ENCODE data around the gene AHCY. TPM values are rescaled to one million over a fixed set of nuclear protein-coding genes. Genes with fewer than 3 reads are reported as not detected.
"Not testable (repeated sequence)": the region's sequence is repeated elsewhere in the genome, so short reads cannot be mapped to it uniquely, and the experiment has no call there.

The AHCY gene
- total RNA-seq, 2 experiments from 2014 or later, result 160 to 163 TPM

DNA sequence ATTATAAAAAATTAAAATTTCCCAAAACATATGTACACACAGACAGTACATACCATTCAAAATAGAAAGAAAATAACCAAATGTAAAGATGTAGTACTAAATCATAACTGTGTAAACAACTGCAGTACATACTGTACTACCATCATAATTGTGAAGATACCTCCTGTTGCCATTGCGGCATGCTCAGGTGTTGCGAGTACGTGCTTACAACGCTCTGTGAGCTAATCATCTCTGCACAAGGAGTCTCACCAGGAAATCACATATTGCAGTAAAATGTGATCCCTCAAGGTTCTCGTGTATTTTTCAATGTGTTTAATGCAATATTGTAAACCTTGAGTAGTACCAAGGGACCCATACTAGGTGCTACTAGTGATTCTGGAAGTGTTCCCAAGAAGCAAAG is 39.0 kb downstream of the AHCY start:
- CTCF ChIA-PET, result no interaction called here
- intact Hi-C loops (cut with micrococcal nuclease), result no loop called here

DNA sequence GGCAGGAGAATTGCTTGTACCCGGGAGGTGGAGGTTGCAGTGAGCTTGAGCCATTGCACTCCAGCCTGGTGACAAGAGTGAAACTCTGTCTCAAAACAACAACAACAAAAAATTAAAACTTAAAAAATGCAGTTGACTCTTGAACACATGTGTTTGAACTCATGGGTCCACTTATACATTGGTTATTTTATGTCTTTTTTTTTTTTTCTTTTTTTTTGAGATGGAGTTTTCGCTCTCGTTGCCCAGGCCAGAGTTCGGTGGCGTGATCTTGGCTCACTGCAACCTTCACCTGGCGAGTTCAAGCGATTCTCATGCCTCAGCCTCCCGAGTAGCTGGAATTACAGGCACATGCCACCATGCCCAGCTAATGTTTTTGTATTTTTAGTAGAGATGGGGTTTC is 39.7 kb downstream of the AHCY start:
- DNase-seq; intact Hi-C loops (cut with micrococcal nuclease); H3K27ac Mint-ChIP-seq; H3K27me3 Mint-ChIP-seq; H3K9me3 Mint-ChIP-seq; POLR2A ChIA-PET; H3K36me3 Mint-ChIP-seq; CTCF ChIA-PET; H3K4me1 Mint-ChIP-seq (ENCODE audit: low read depth); H3K4me3 Mint-ChIP-seq: not testable (repeated sequence)

More for the DNA sequence above, 39.0 kb downstream of the AHCY start:
- Mint-ChIP-seq H3K36me3 (peaks cover 3% of the 10 kb centered on the region), H3K27ac (no peak overlapping the region), H3K27me3 (peaks cover 5% of the 10 kb centered on the region), H3K9me3 (no peaks in the 10 kb centered on the region), H3K4me1 (ENCODE audit: low read depth) (peaks cover 2% of the 10 kb centered on the region), H3K4me3 (no peak overlapping the region)
- POLR2A ChIA-PET, result no interaction called here
- DNase-seq, result no peak

DNA sequence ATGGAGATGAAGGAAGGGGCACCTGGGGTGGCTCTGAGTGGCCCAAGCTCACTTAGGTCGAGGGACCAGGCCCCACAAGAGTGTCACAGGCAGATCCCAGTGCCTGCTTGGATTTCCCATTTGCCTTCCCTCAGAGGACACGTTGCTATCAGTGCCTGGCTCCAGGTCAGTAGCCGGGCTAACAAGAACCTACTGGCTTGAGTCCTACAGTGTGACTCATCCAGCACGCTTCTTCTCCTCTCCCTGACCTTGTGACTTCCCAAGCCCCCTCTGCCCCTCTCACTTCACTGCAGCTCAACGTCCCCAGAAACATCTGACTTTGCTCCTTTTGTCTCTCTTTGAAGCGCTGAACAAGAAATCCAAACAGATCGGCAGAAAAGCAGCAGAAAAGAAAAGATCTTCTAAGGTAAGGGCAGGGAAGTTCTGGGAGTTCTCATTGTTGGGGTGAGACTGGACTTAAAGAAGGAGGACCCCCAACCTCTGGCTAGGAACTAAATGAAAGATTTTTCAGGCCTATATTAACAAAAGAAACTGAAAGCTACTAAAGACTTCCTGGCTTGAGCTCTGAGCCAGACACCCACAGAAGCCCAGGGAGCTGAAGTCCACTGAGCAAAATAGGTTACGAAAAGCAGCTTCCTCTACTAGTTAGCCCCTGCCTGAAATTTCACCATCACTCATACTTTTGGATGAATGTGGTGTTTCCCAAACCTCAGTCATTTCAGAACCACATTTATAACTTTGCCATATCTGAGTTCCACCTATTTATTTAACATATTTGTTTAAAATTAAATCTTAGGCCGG is 40.5 kb downstream of the AHCY start:
- Mint-ChIP-seq H3K27ac (no peak overlapping the region), H3K27me3 (no peaks in the 10 kb centered on the region), H3K9me3 (no peaks in the 10 kb centered on the region), H3K4me3 (no peak overlapping the region), H3K36me3 (no peaks in the 10 kb centered on the region), H3K4me1 (ENCODE audit: low read depth) (no peaks in the 10 kb centered on the region)
- no peak for DNase-seq
- POLR2A ChIA-PET, result no interaction called here
- intact Hi-C loops (cut with micrococcal nuclease), result no loop called here
- CTCF ChIA-PET, result interaction anchor here (1.2 kb wide), 1 partner anchor 50 kb away, joined by 3 read pairs; no protein-coding TSS in a partner anchor

DNA sequence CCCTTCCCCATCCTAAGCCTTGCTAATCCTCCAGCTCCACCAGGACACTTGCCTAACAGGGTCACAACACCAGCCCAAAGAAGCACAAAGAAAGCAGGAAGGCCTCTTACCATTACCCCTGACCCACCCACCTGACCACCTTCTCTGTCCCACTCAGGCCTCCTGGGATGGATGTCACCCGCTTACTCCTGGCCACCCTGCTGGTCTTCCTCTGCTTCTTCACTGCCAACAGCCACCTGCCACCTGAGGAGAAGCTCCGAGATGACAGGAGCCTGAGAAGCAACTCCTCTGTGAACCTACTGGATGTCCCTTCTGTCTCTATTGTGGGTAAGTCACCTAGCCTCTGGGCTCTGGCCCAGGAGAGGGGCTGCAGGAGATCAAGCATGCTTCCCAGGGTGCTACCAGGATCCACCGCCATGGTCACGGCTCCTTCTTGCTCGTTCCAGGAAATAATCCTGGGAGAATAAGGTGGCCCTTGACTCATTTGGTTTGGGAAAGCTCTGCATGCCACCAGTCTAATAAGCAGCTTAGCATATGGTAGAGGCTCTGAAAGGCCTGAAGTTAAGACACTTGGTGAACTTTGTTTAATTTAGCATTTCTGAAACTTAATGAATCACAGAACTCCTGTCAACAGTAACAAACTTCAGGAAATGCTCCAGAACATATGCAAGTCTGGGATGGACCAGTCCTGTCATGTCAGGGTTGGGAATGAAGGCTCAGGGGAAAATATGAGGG is 42.8 kb downstream of the AHCY start:
- H3K4me1 Mint-ChIP-seq (ENCODE audit: low read depth), result no peaks in the 10 kb centered on the region
- no peak overlapping the region for H3K4me3 Mint-ChIP-seq
- H3K9me3 Mint-ChIP-seq, result no peaks in the 10 kb centered on the region
- intact Hi-C loops (cut with micrococcal nuclease), result no loop called here
- ChIA-PET POLR2A (no interaction called here), CTCF (no interaction called here)
- DNase-seq, result no peak
- H3K27ac Mint-ChIP-seq, result no peak overlapping the region
- H3K27me3 Mint-ChIP-seq, result no peaks in the 10 kb centered on the region
- H3K36me3 Mint-ChIP-seq, result no peaks in the 10 kb centered on the region

DNA sequence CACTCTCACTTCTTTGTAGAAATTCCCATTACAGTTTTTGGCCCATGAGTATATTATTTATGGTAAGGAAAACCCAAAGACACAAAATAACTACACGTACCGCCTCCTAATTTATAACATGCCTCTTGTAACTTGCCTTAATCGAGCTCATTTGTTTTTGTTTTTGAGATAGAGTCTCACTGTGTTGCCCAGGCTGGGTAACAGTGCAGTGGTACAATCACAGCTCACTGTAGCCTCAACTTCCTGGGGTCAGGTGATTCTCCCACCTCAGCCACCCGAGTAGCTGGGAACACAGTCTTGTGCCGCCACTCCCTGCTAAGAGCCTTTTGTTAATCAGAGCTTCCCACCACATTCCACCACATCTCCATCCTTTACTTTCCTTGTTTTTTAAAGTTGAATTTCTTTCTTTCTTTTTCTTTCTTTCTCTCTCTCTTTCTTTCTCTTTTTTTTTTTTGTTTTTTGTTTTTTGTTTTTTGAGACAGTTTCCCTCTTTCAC is 46.5 kb downstream of the AHCY start:
- ChIA-PET CTCF (interaction anchor here (0.6 to 0.8 kb wide), 2 partner anchors 66 to 342 kb away, joined by 3 read pairs; no protein-coding TSS in a partner anchor), POLR2A (no interaction called here)
- intact Hi-C loops (cut with micrococcal nuclease), result no loop called here
- Mint-ChIP-seq H3K27ac (no peak overlapping the region), H3K27me3 (no peaks in the 10 kb centered on the region), H3K9me3 (no peaks in the 10 kb centered on the region), H3K36me3 (no peaks in the 10 kb centered on the region), H3K4me3 (no peak overlapping the region), H3K4me1 (ENCODE audit: low read depth) (no peaks in the 10 kb centered on the region)
- DNase-seq, result no peak

DNA sequence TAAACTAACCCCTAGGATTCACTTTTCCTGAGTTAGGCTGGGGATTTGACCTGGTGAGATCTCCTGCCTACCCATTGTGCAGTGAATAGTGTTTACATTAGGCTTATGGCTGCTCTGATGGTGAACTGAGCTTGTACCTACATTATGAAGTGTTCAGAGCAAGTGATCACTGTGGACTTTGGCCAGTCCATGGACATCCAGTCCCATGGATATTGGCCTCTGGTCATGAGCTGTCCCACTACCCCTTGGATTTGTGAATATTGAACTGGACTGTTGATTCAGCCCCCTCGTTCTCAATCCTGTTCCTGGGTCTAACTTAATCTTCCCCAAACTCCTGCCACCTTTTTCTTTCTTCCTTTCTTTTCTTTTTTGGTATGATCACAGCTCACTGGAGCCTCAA is 48.2 kb downstream of the AHCY start:
- no peaks in the 10 kb centered on the region for H3K4me1 Mint-ChIP-seq (ENCODE audit: low read depth)
- H3K27ac Mint-ChIP-seq, result no peak overlapping the region
- H3K4me3 Mint-ChIP-seq, result no peak overlapping the region
- intact Hi-C loops (cut with micrococcal nuclease), result no loop called here
- POLR2A ChIA-PET, result no interaction called here
- H3K27me3 Mint-ChIP-seq, result no peaks in the 10 kb centered on the region
- CTCF ChIA-PET, result interaction anchor here (1.1 to 1.3 kb wide), 4 partner anchors 8 to 64 kb away, joined by 3 to 6 read pairs (median 3); no protein-coding TSS in a partner anchor
- H3K9me3 Mint-ChIP-seq, result no peaks in the 10 kb centered on the region
- H3K36me3 Mint-ChIP-seq, result no peaks in the 10 kb centered on the region
- DNase-seq, result no peak

DNA sequence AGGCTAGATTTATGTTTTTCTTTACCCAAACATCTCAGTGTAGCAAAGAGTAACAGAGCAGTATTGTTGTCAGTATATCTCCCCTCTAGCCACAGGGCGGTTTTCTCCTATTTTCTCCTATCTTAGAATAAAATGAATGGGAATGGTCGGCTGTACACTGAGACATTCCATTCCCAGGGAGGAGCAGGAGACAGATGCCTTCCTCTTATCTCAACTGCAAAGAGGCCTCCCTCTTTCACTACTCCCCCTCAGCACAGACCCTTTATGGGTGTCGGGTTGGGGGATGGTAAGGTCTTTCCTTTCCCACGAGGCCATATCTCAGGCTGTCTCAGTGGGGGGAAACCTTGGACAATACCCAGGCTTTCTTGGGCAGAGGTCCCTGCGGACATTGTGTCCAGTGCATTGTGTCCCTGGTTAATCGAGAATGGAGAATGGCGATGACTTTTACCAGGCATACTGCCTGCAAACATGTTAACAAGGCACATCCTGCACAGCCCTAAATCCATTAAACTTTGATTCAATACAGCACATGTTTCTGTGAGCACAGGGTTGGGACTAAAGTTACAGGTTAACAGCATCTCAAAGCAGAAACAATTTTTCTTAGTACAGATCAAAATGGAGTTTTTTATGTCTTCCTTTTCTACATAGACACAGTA is 50.6 kb downstream of the AHCY start:
- CTCF ChIA-PET; H3K9me3 Mint-ChIP-seq; H3K27ac Mint-ChIP-seq; H3K4me3 Mint-ChIP-seq; H3K27me3 Mint-ChIP-seq; POLR2A ChIA-PET; H3K4me1 Mint-ChIP-seq (ENCODE audit: low read depth); intact Hi-C loops (cut with micrococcal nuclease); DNase-seq; H3K36me3 Mint-ChIP-seq: not testable (repeated sequence)

DNA sequence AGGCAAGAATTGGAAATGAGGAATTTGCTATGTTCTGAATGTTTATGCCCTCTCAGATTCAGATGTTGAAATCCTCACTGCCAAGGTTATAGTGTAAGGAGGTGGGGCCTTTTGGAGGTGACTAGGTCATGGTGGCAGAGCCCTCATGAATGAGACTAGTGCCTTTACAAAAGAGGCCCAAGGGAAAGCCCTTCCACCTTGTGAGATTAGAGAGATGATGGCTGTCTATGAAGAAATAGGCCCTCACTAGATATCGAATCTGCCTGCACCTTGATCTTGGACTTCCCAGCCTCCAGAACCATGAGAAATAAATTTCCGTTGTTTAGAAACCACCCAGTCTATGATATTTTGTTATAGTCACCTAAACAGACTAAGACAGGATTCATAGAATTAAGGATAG is 51.5 kb downstream of the AHCY start:
- Mint-ChIP-seq H3K4me1 (ENCODE audit: low read depth) (peaks cover 10% of the 10 kb centered on the region), H3K9me3 (no peaks in the 10 kb centered on the region), H3K27me3 (no peaks in the 10 kb centered on the region), H3K27ac (no peak overlapping the region), H3K36me3 (no peaks in the 10 kb centered on the region), H3K4me3 (no peak overlapping the region)
- no peak for DNase-seq
- CTCF ChIA-PET, result no interaction called here
- POLR2A ChIA-PET, result no interaction called here
- intact Hi-C loops (cut with micrococcal nuclease), result no loop called here

DNA sequence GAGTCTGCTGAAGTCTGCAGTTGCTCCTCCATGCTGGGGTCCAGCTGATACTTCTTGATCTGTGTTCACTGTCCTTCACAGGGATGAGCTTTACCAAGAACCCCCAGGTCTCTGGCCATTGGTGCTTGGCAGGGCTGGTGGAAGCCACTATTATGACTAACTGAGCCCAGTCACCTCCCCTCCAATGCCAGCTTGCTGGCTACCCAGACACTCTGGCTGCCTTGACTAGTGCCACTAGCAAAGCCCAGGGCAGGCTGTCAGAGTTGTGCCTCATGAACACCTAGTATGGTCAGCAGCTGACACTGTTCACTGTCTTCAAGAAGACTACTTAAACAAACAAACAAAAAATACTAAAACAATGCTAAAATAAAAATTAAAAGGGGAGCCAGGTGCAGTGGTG is 53.1 kb downstream of the AHCY start:
- CTCF ChIA-PET, result interaction anchor here (1.2 kb wide), 1 partner anchor 59 kb away, joined by 4 read pairs; no protein-coding TSS in a partner anchor
- DNase-seq, result no peak
- Mint-ChIP-seq H3K27ac (no peak overlapping the region), H3K4me3 (no peak overlapping the region), H3K9me3 (no peaks in the 10 kb centered on the region), H3K4me1 (ENCODE audit: low read depth) (peaks cover 10% of the 10 kb centered on the region), H3K36me3 (no peaks in the 10 kb centered on the region), H3K27me3 (no peaks in the 10 kb centered on the region)
- POLR2A ChIA-PET, result no interaction called here
- intact Hi-C loops (cut with micrococcal nuclease), result no loop called here

DNA sequence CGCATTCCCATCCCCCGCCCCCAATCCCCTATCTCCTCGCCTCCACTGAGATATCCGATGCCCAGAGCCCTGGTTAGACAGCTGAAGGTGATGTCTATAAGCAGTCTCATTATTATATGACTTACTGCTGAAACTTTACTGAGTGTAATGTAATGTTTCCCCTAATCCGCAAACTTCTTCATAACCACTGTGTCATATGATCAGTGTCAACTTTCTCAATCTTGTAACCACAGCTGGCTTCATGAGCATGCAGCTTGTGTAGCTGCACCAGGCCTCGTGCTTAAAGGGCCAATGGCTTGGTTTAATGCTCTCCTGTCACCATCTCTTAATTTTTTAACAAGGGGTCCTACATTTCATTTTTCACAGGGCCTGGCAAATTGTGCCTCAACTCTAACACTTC is 53.9 kb downstream of the AHCY start:
- Mint-ChIP-seq H3K4me1 (ENCODE audit: low read depth) (peaks cover 10% of the 10 kb centered on the region), H3K4me3 (no peak overlapping the region), H3K9me3 (no peaks in the 10 kb centered on the region), H3K36me3 (no peaks in the 10 kb centered on the region), H3K27me3 (no peaks in the 10 kb centered on the region), H3K27ac (no peak overlapping the region)
- ChIA-PET POLR2A (no interaction called here), CTCF (interaction anchor here (1.2 kb wide), 1 partner anchor 58 kb away, joined by 4 read pairs; no protein-coding TSS in a partner anchor)
- peak; percentile 21 for DNase-seq
- intact Hi-C loops (cut with micrococcal nuclease), result no loop called here

DNA sequence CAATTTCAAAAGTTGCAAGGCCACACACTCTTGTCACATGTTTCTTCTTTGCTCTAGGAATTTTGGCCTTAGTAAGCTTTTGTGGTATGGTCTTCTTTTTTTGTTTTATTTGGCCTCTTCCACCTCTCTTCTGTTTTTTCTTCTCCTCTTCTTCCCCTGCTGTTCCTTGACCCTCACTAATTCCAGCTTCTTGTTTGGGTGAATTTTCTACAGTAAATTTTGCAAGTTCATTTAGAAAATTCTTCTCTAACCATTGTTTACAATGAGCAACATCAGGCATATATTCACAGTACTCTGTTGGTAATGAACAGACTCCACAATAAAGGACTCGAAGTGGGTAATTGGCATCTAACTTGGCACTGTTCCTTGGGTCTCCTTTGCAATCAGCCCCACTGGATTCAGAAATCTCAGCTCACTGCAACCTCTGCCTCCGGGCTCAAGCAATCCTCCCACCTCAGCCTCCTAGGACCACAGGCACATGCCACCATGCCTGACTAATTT is 57.0 kb downstream of the AHCY start:
- Mint-ChIP-seq H3K9me3 (no peaks in the 10 kb centered on the region), H3K4me1 (ENCODE audit: low read depth) (peaks cover 15% of the 10 kb centered on the region), H3K27me3 (no peaks in the 10 kb centered on the region), H3K36me3 (no peaks in the 10 kb centered on the region), H3K4me3 (no peak overlapping the region), H3K27ac (no peak overlapping the region)
- POLR2A ChIA-PET, result interaction anchor here (0.6 kb wide), 1 partner anchor 1126 kb away, joined by 3 read pairs; no protein-coding TSS in a partner anchor
- intact Hi-C loops (cut with micrococcal nuclease), result no loop called here
- no peak for DNase-seq
- CTCF ChIA-PET, result interaction anchor here (1.5 kb wide), 1 partner anchor 9 kb away, joined by 3 read pairs; no protein-coding TSS in a partner anchor

DNA sequence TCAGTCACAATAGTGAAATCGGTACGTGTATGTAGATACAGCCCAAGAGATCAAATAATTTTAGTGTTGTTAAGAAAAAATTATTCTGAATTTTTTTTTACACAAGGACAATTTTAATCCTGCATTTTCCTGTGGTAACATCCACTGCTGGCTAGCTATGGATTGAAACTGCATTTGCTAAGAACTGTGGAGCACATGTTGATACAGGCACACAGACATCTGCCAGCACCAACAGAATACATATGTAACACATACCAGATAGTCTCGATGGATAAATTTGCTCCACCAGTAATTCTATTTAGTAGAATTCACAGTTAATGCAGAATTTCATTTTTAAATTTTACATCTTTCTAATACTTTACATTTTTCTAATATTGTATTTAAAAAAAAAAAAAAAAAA is 59.8 kb downstream of the AHCY start:
- no peak for DNase-seq
- intact Hi-C loops (cut with micrococcal nuclease), result no loop called here
- ChIA-PET POLR2A (no interaction called here), CTCF (no interaction called here)
- Mint-ChIP-seq H3K4me3 (no peak overlapping the region), H3K27ac (no peak overlapping the region), H3K36me3 (peaks cover under 1% of the 10 kb centered on the region), H3K4me1 (ENCODE audit: low read depth) (peaks cover 17% of the 10 kb centered on the region), H3K9me3 (peaks cover 7% of the 10 kb centered on the region), H3K27me3 (peaks cover 6% of the 10 kb centered on the region)
